Caco-2 (cell line): ENCODE measurements around the gene PCNX3. TPM values are rescaled to one million over a fixed set of nuclear protein-coding genes. Genes with fewer than 3 reads are reported as not detected.
"Not testable (repeated sequence)": the region's sequence is repeated elsewhere in the genome, so short reads cannot be mapped to it uniquely, and the experiment has no call there.

Experiments
- BruUV-seq: library from RNA; stranded (reverse); fragments of 400-500 nt; replicated peaks from 2 replicates; lab custom pipeline; 2021; lab: Mats Ljungman, UMichigan
- CTCF ChIA-PET: fragments of 300-600 bp; sonication (Branson Sonifier 250); formaldehyde crosslinking; loops from one replicate; lab custom pipeline; 2022; ENCODE audit warnings: antibody characterized with exemption; lab: Charles Lee
- POLR2A ChIA-PET: fragments of 300-600 bp; sonication (Branson Sonifier 250); formaldehyde crosslinking; loops from one replicate; lab custom pipeline; 2022; ENCODE audit warnings: antibody characterized with exemption; lab: Charles Lee
- DNase-seq, 2 experiments: peaks; one replicate each; pipeline versions ENCODE4 v3.0.0 to v3.0.0-alpha.2; 2020 to 2022
- H3K27me3 ChIP-seq: replicated peaks from 2 replicates; pipeline ENCODE4 v1.6.0; 2011; ENCODE audit warnings: low read length; ENCODE audit not compliant: control insufficient read depth, insufficient read depth
- H3K36me3 ChIP-seq: 2 replicates; pipeline ENCODE4 v1.5.1; 2011; ENCODE audit warnings: low read length; ENCODE audit not compliant: control insufficient read depth, insufficient read depth
- H3K4me1 ChIP-seq: fragments of 250-450 bp; sonication (Bioruptor Pico); 2 replicates; pipeline ENCODE4 v1.5.1; 2020; ENCODE audit warnings: mild to moderate bottlenecking
- H3K4me3 ChIP-seq: 2 replicates; pipeline ENCODE4 v1.5.1; 2011; ENCODE audit warnings: low read depth, mild to moderate bottlenecking, control low read depth, low read length
- H3K9me3 ChIP-seq: fragments of 250-450 bp; sonication (Bioruptor Pico); 2 replicates; pipeline ENCODE4 v1.5.1; 2020; ENCODE audit warnings: mild to moderate bottlenecking, moderate library complexity
- H3K27ac Mint-ChIP-seq: one replicate; pipeline ENCODE4 v1.8.0; 2022; ENCODE audit warnings: mixed read lengths; ENCODE audit not compliant: unreplicated experiment
- H3K27me3 Mint-ChIP-seq: one replicate; pipeline ENCODE4 v1.8.0; 2022; ENCODE audit warnings: mixed read lengths; ENCODE audit not compliant: insufficient read depth, unreplicated experiment
- H3K36me3 Mint-ChIP-seq: one replicate; pipeline ENCODE4 v1.8.0; 2022; ENCODE audit warnings: mild to moderate bottlenecking, mixed read lengths; ENCODE audit not compliant: insufficient read depth, unreplicated experiment
- H3K4me1 Mint-ChIP-seq: one replicate; pipeline ENCODE4 v1.8.0; 2022; ENCODE audit warnings: low read depth, mixed read lengths; ENCODE audit not compliant: unreplicated experiment
- H3K4me3 Mint-ChIP-seq: one replicate; pipeline ENCODE4 v1.8.0; 2022; ENCODE audit warnings: mild to moderate bottlenecking, moderate library complexity, mixed read lengths; ENCODE audit not compliant: unreplicated experiment
- H3K9me3 Mint-ChIP-seq: one replicate; pipeline ENCODE4 v1.8.0; 2022; ENCODE audit warnings: mixed read lengths; ENCODE audit not compliant: unreplicated experiment
- CTCF ChIP-seq, 2 experiments: fragments of 200-600 bp in 1 of 2; IDR thresholded peaks; 1 replicate in 1 of 2; 2 replicates in 1 of 2; pipeline versions ENCODE4 v1.5.1 to v1.8.0; 2011 to 2022; ENCODE audit warnings: antibody characterized with exemption in 1 of 2, control low read depth in 1 of 2, inconsistent platforms in 1 of 2, low read depth in 1 of 2, low read length in 1 of 2, mild to moderate bottlenecking in 1 of 2, moderate library complexity in 1 of 2; ENCODE audit not compliant: insufficient read depth in 1 of 2, severe bottlenecking in 1 of 2, unreplicated experiment in 1 of 2
- intact Hi-C: fragments of 100-400 bp; cut with micrococcal nuclease; formaldehyde crosslinking; loops from one replicate; pipeline ENCODE4 v1.10.0; 2022; ENCODE audit not compliant: unreplicated experiment
- microRNA-seq: library from miRNA; unstranded; fragments of <30 nt; microRNA quantifications from one replicate; pipeline ENCODE4 v1.2.0, GENCODE V29; 2022
- total RNA-seq: library from RNA; stranded (reverse); gene quantifications from 2 replicates; pipeline ENCODE4 v1.2.3, GENCODE V29; 2022

PCNX3 gene
- total RNA-seq, 1 experiment from 2014 or later = 52.7 TPM

- H3K9me3 ChIP-seq = no peaks in the 10 kb centered on the region
- no peak for DNase-seq
- intact Hi-C loops = no loop called here
- H3K4me1 ChIP-seq = no peaks in the 10 kb centered on the region
- POLR2A ChIA-PET = no interaction called here
- H3K36me3 ChIP-seq = no peaks in the 10 kb centered on the region
- no peak for TF ChIP-seq CTCF (IDR thresholded peaks at IDR 0.05; ENCODE audit: insufficient read depth in 1 of 2, low read depth in 1 of 2, low read length in 1 of 2, severe bottlenecking in 1 of 2, unreplicated experiment in 1 of 2)
- Mint-ChIP-seq H3K4me3 (no peak overlapping the region), H3K4me1 (no peaks in the 10 kb centered on the region), H3K27me3 (peaks cover 2% of the 10 kb centered on the region), H3K9me3 (no peaks in the 10 kb centered on the region), H3K27ac (no peak overlapping the region), H3K36me3 (no peaks in the 10 kb centered on the region)
- CTCF ChIA-PET = no interaction called here
- no TSS peak for BruUV-seq
- H3K4me3 ChIP-seq = no peak overlapping the region
- no peaks in the 10 kb centered on the region for H3K27me3 ChIP-seq
These were observed 64.7 kb downstream of the PCNX3 start for GRCh38 chr11:65680192-65680743.

GRCh38 chr11:65683480-65683879 lies 67.9 kb downstream of the PCNX3 start:
- intact Hi-C loops, H3K9me3 Mint-ChIP-seq, H3K27me3 ChIP-seq, H3K4me3 ChIP-seq, DNase-seq, H3K36me3 Mint-ChIP-seq, H3K4me3 Mint-ChIP-seq, CTCF ChIA-PET, H3K4me1 Mint-ChIP-seq, H3K27ac Mint-ChIP-seq, H3K9me3 ChIP-seq, BruUV-seq, H3K36me3 ChIP-seq, POLR2A ChIA-PET, H3K27me3 Mint-ChIP-seq, H3K4me1 ChIP-seq: not testable (repeated sequence)

GRCh38 chr11:65685981-65686380 lies 70.4 kb downstream of the PCNX3 start:
- no peak for DNase-seq
- BruUV-seq = no TSS peak
- TF ChIP-seq CTCF (IDR thresholded peaks at IDR 0.05; ENCODE audit: insufficient read depth in 1 of 2, low read depth in 1 of 2, low read length in 1 of 2, severe bottlenecking in 1 of 2, unreplicated experiment in 1 of 2) = no peak
- H3K4me3 Mint-ChIP-seq = no peak overlapping the region
- ChIA-PET POLR2A (no interaction called here), CTCF (interaction anchor here (0.7 kb wide), 1 partner anchor 165 kb away, joined by 6 read pairs; no protein-coding TSS in a partner anchor)
- Histone ChIP-seq H3K27me3 (no peaks in the 10 kb centered on the region), H3K36me3 (no peaks in the 10 kb centered on the region), H3K9me3 (no peaks in the 10 kb centered on the region), H3K4me3 (no peak overlapping the region), H3K4me1 (no peaks in the 10 kb centered on the region)
- no peak overlapping the region for H3K27ac Mint-ChIP-seq
- H3K9me3 Mint-ChIP-seq = no peaks in the 10 kb centered on the region
- H3K27me3 Mint-ChIP-seq = peaks cover 2% of the 10 kb centered on the region
- H3K36me3 Mint-ChIP-seq = no peaks in the 10 kb centered on the region
- intact Hi-C loops = no loop called here
- no peaks in the 10 kb centered on the region for H3K4me1 Mint-ChIP-seq

Small RNA genes lying within 50 kb of the gene (microRNA-seq; reads per million reads assigned to microRNA genes)
- gene MIR4489 (not detected), gene MIR4690 (not detected)

Other genes starting within 250 kb of the PCNX3 start
- gene SLC25A45, start 233.1 kb upstream of the PCNX3 start, total RNA-seq = 8.1 and 8.5 TPM in 2 replicates
- 35.1 and 38.2 TPM in 2 replicates for gene FRMD8, start 229.1 kb upstream of the PCNX3 start, total RNA-seq
- 235 and 254 TPM in 2 replicates for gene NEAT1, start 193.0 kb upstream of the PCNX3 start, total RNA-seq
- gene MALAT1, start 116.7 kb upstream of the PCNX3 start, total RNA-seq = 4,797 and 4,914 TPM in 2 replicates
- gene SCYL1, start 90.7 kb upstream of the PCNX3 start, total RNA-seq = 123 and 124 TPM in 2 replicates
- gene LTBP3, start 57.4 kb upstream of the PCNX3 start, total RNA-seq = 87.2 and 91.2 TPM in 2 replicates
- 52.9 and 53.9 TPM in 2 replicates for gene ZNRD2, start 45.3 kb upstream of the PCNX3 start, total RNA-seq
- gene FAM89B, start 43.2 kb upstream of the PCNX3 start, total RNA-seq = 24.0 and 26.9 TPM in 2 replicates
- 19.2 and 19.6 TPM in 2 replicates for gene EHBP1L1, start 39.7 kb upstream of the PCNX3 start, total RNA-seq
- 0.39 and 0.49 TPM in 2 replicates for gene KCNK7, start 20.0 kb upstream of the PCNX3 start, total RNA-seq
- 80.5 and 89.2 TPM in 2 replicates for gene MAP3K11, start 1.6 kb upstream of the PCNX3 start, total RNA-seq
- gene SIPA1, start 22.3 kb downstream of the PCNX3 start, total RNA-seq = 30.5 and 35.1 TPM in 2 replicates
- gene RELA, start 47.1 kb downstream of the PCNX3 start, total RNA-seq = 51.2 and 54.9 TPM in 2 replicates
- gene KAT5, start 96.5 kb downstream of the PCNX3 start, total RNA-seq = 60.2 and 70.1 TPM in 2 replicates
- 66.7 and 76.4 TPM in 2 replicates for gene RNASEH2C, start 105.0 kb downstream of the PCNX3 start, total RNA-seq
- gene AP5B1, start 165.2 kb downstream of the PCNX3 start, total RNA-seq = 18.2 and 19.3 TPM in 2 replicates
- 19.5 and 21.2 TPM in 2 replicates for gene OVOL1, start 171.3 kb downstream of the PCNX3 start, total RNA-seq
- gene SNX32, start 218.2 kb downstream of the PCNX3 start, total RNA-seq = not detected in 2 replicates
- 960 and 1,056 TPM in 2 replicates for gene CFL1, start 242.4 kb downstream of the PCNX3 start, total RNA-seq
- gene MUS81, start 244.7 kb downstream of the PCNX3 start, total RNA-seq = 74.1 and 74.6 TPM in 2 replicates